ENCODE results near the gene TMEM181.
A peak's percentile ranks its signal among the peaks of the same experiment; 100 is the strongest.
"Not testable (repeated sequence)": the region's sequence is repeated elsewhere in the genome, so short reads cannot be mapped to it uniquely, and the experiment has no call there.

Gene TMEM181

GRCh38 chr6:158624684-158625682, 65.1 kb downstream of the TMEM181 start:
- DNase-seq, result no peak

- DNase-seq, result no peak
Observed at GRCh38 chr6:158625881-158626305, 66.0 kb downstream of the TMEM181 start.

GRCh38 chr6:158626360-158627167, 66.7 kb downstream of the TMEM181 start:
- DNase-seq, result no peak

GRCh38 chr6:158627168-158627939, 67.5 kb downstream of the TMEM181 start:
- no peak for DNase-seq

GRCh38 chr6:158627940-158628211, 68.0 kb downstream of the TMEM181 start:
- DNase-seq, result no peak

GRCh38 chr6:158628542-158628941, 68.7 kb downstream of the TMEM181 start:
- DNase-seq, result no peak

GRCh38 chr6:158629367-158630221, 69.7 kb downstream of the TMEM181 start:
- DNase-seq, result peak; percentile 73

- peak; percentile 60 for DNase-seq
Observed at GRCh38 chr6:158630938-158631616, 71.2 kb downstream of the TMEM181 start.

- no peak for DNase-seq
Observed at GRCh38 chr6:158631678-158632537, 72.0 kb downstream of the TMEM181 start.

GRCh38 chr6:158632538-158633119, 72.7 kb downstream of the TMEM181 start:
- not testable (repeated sequence) for DNase-seq

- DNase-seq, result no peak
Observed at GRCh38 chr6:158633127-158633526, 73.2 kb downstream of the TMEM181 start.

GRCh38 chr6:158634695-158635426, 75.0 kb downstream of the TMEM181 start:
- DNase-seq, result no peak

GRCh38 chr6:158635427-158636073, 75.7 kb downstream of the TMEM181 start:
- no peak for DNase-seq

GRCh38 chr6:158636778-158637177, 76.9 kb downstream of the TMEM181 start:
- DNase-seq, result no peak

GRCh38 chr6:158638324-158638854, 78.5 kb downstream of the TMEM181 start:
- DNase-seq, result no peak

- no peak for DNase-seq
Observed at GRCh38 chr6:158639056-158639455, 79.2 kb downstream of the TMEM181 start.

GRCh38 chr6:158640519-158640918, 80.6 kb downstream of the TMEM181 start:
- DNase-seq, result no peak

GRCh38 chr6:158642097-158642601, 82.3 kb downstream of the TMEM181 start:
- DNase-seq, result no peak

Measured in activated effector memory CD4-positive, alpha-beta T cell treated with anti-CD3 and anti-CD28 coated beads, Interleukin-2, amount 50 U/mL, for 16 hours (primary cell).